Tibial nerve (tissue), 4 donors: ENCODE measurements around the gene ANKRD42. TPM values are rescaled to one million over a fixed set of nuclear protein-coding genes. Genes with fewer than 3 reads are reported as not detected.

Source experiments
- DNase-seq, 2 donors: peaks; one replicate each; pipeline ENCODE4 v3.0.0-alpha.2; 2019; ENCODE audit warnings: low spot score in 2 of 2
- H3K27ac ChIP-seq, 4 donors: fragments of 200-600 bp; sonication (generic) in 3 of 4; one replicate each; pipeline ENCODE4 v1.5.1; 2017 to 2019; ENCODE audit warnings: mild to moderate bottlenecking in 1 of 4
- H3K27me3 ChIP-seq, 2 donors: fragments of 200-600 bp; sonication (generic) in 1 of 2; one replicate each; pipeline versions ENCODE4 v1.5.1 to v1.6.0; 2017 to 2019
- H3K36me3 ChIP-seq, 3 donors: fragments of 200-600 bp; sonication (generic); one replicate each; pipeline ENCODE4 v1.5.1; 2018 to 2019
- H3K4me1 ChIP-seq, 4 donors: fragments of 200-600 bp; sonication (generic) in 3 of 4; one replicate each; pipeline ENCODE4 v1.5.1; 2017 to 2019
- H3K4me3 ChIP-seq, 4 donors: fragments of 200-600 bp; sonication (generic) in 3 of 4; one replicate each; pipeline ENCODE4 v1.5.1; 2017 to 2019; ENCODE audit warnings: mild to moderate bottlenecking in 1 of 4, moderate library complexity in 1 of 4
- H3K9me3 ChIP-seq, 4 donors: fragments of 200-600 bp; sonication (generic) in 3 of 4; one replicate each; pipeline ENCODE4 v1.5.1; 2017 to 2019
- CTCF ChIP-seq, 5 experiments: fragments of 200-600 bp in 3 of 5; fragments of 450-650 bp in 2 of 5; sonication (generic) in 3 of 5; IDR thresholded peaks; one replicate each; pipeline ENCODE4 v1.5.1; 2016 to 2019; ENCODE audit warnings: antibody characterized with exemption in 5 of 5, mild to moderate bottlenecking in 3 of 5, moderate library complexity in 2 of 5
- EP300 ChIP-seq, 2 donors: sonication (generic); formaldehyde crosslinking; IDR thresholded peaks; one replicate each; pipeline ENCODE4 v1.6.1; 2017; ENCODE audit warnings: antibody characterized with exemption in 2 of 2, mild to moderate bottlenecking in 1 of 2
- POLR2A ChIP-seq, 2 donors: fragments of 450-650 bp; IDR thresholded peaks; one replicate each; pipeline ENCODE4 v1.6.1; 2017; ENCODE audit warnings: antibody characterized with exemption in 2 of 2, mild to moderate bottlenecking in 2 of 2, moderate library complexity in 2 of 2
- WGBS, 2 donors: methylation state at CpG; one replicate each; pipeline ENCODE4 v1.1.5; 2018; 5-methylcytosine and 5-hydroxymethylcytosine counted together
- total RNA-seq, 4 donors: library from RNA; depleted of rRNA; stranded (reverse); fragments of >200 nt; gene quantifications; one replicate each; pipeline ENCODE4 v1.1.0, GENCODE V29; 2016

ANKRD42 gene
- total RNA-seq, 4 donors from 2014 or later, result 10.3 to 13.2 (median 13.1) TPM

- 90 to 96% methylated on average over 2 of the region's 2 CpGs for WGBS, 2 donors
- H3K27me3 ChIP-seq, result no peaks in the 10 kb centered on the region
- TF ChIP-seq CTCF (IDR thresholded peaks at IDR 0.05) (no peak), POLR2A (IDR thresholded peaks at IDR 0.05) (no peak), EP300 (IDR thresholded peaks at IDR 0.05) (no peak)
Measured at GRCh38 chr11:83252941-83253340, 59.4 kb downstream of the ANKRD42 start.

GRCh38 chr11:83255366-83255765 is 61.9 kb downstream of the ANKRD42 start:
- no peak overlapping the region for H3K4me3 ChIP-seq
- DNase-seq, result no peak
- no peaks in the 10 kb centered on the region for H3K27me3 ChIP-seq
- TF ChIP-seq CTCF (IDR thresholded peaks at IDR 0.05) (no peak), POLR2A (IDR thresholded peaks at IDR 0.05) (no peak), EP300 (IDR thresholded peaks at IDR 0.05) (no peak)
- H3K27ac ChIP-seq, result no peak overlapping the region
- peaks cover 0 to 47% (median 0%) of the 10 kb centered on the region in 3 donors for H3K36me3 ChIP-seq
- peaks cover 0 to 8% (median 0%) of the 10 kb centered on the region in 4 donors for H3K4me1 ChIP-seq
- H3K9me3 ChIP-seq, result no peaks in the 10 kb centered on the region
- WGBS, 2 donors, result 91 to 94% methylated on average over 3 of the region's 3 CpGs

More at GRCh38 chr11:83252941-83253340, 59.4 kb downstream of the ANKRD42 start:
- Histone ChIP-seq H3K4me3 (no peak overlapping the region), H3K4me1 (peaks cover 0 to 15% (median 0%) of the 10 kb centered on the region in 4 donors), H3K27ac (no peak overlapping the region), H3K9me3 (no peaks in the 10 kb centered on the region), H3K36me3 (peaks cover 0 to 25% (median 0%) of the 10 kb centered on the region in 3 donors)
- no peak for DNase-seq

GRCh38 chr11:83256602-83257340 is 63.3 kb downstream of the ANKRD42 start:
- H3K36me3 ChIP-seq, result peaks cover 0 to 53% (median 0%) of the 10 kb centered on the region in 3 donors
- DNase-seq, result no peak
- no peak for TF ChIP-seq POLR2A (IDR thresholded peaks at IDR 0.05)
- no peak for TF ChIP-seq EP300 (IDR thresholded peaks at IDR 0.05)
- no peak for TF ChIP-seq CTCF (IDR thresholded peaks at IDR 0.05)
- H3K9me3 ChIP-seq, result no peaks in the 10 kb centered on the region
- no peaks in the 10 kb centered on the region for H3K27me3 ChIP-seq
- WGBS, 2 donors, result 68 to 83% methylated on average over 3 of the region's 3 CpGs
- H3K4me1 ChIP-seq, result peaks cover 0 to 8% (median 0%) of the 10 kb centered on the region in 4 donors
- peak overlapping the region in 2 of 4 donors; percentile 23 to 41 for H3K27ac ChIP-seq
- H3K4me3 ChIP-seq, result no peak overlapping the region

GRCh38 chr11:83257761-83258168 is 64.3 kb downstream of the ANKRD42 start:
- Histone ChIP-seq H3K27me3 (no peaks in the 10 kb centered on the region), H3K9me3 (no peaks in the 10 kb centered on the region), H3K27ac (peak overlapping the region in 1 of 4 donors; percentile 41), H3K4me3 (no peak overlapping the region), H3K36me3 (peaks cover 0 to 58% (median 0%) of the 10 kb centered on the region in 3 donors), H3K4me1 (peaks cover 0 to 8% (median 0%) of the 10 kb centered on the region in 4 donors)
- TF ChIP-seq POLR2A (IDR thresholded peaks at IDR 0.05) (no peak), EP300 (IDR thresholded peaks at IDR 0.05) (peak in 1 of 2 donors; percentile 24)
- 74 to 83% methylated on average over 3 of the region's 3 CpGs for WGBS, 2 donors
- no peak for DNase-seq

- Histone ChIP-seq H3K4me1 (peaks cover 0 to 8% (median 0%) of the 10 kb centered on the region in 4 donors), H3K4me3 (no peak overlapping the region), H3K27me3 (no peaks in the 10 kb centered on the region), H3K36me3 (peaks cover 0 to 76% (median 0%) of the 10 kb centered on the region in 3 donors), H3K9me3 (no peaks in the 10 kb centered on the region), H3K27ac (no peak overlapping the region)
- no peak for DNase-seq
- 91 to 100% methylated on average over 1 of the region's 1 CpG for WGBS, 2 donors
- TF ChIP-seq POLR2A (IDR thresholded peaks at IDR 0.05), result no peak
- no peak for TF ChIP-seq CTCF (IDR thresholded peaks at IDR 0.05)
- no peak for TF ChIP-seq EP300 (IDR thresholded peaks at IDR 0.05)
Measured at GRCh38 chr11:83259559-83259958, 66.0 kb downstream of the ANKRD42 start.
